SU-DHL-6 (cell line): ENCODE data around the gene ZNF462.

Experiments used
- CTCF ChIP-seq: fragments of 200-600 bp; sonication (generic); IDR thresholded peaks from one replicate; pipeline ENCODE4 v1.5.1; 2017; ENCODE audit warnings: antibody characterized with exemption, mild to moderate bottlenecking, low read length, moderate library complexity; ENCODE audit not compliant: insufficient read depth, poor library complexity, severe bottlenecking
- EZH2phosphoT487 ChIP-seq: fragments of 200-600 bp; sonication (generic), shearing (Covaris generic); conservative IDR thresholded peaks from 2 replicates; pipeline ENCODE4 v1.6.1; 2018; ENCODE audit warnings: mild to moderate bottlenecking, antibody characterized with exemption, low read length, moderate library complexity, mixed read lengths

GRCh38 chr9:107033966-107034365 is 171.0 kb downstream of the ZNF462 start:
- TF ChIP-seq CTCF, result no peak
- no peak for TF ChIP-seq EZH2phosphoT487
